Fibroblast of skin of left quadriceps (primary cell): ENCODE results near the gene RPS2.

Experiments
- DNase-seq, 2 experiments: peaks; one replicate each; pipeline ENCODE4 v3.0.0-alpha.2; 2013; ENCODE audit warnings: low read depth in 2 of 2

The RPS2 gene

DNA sequence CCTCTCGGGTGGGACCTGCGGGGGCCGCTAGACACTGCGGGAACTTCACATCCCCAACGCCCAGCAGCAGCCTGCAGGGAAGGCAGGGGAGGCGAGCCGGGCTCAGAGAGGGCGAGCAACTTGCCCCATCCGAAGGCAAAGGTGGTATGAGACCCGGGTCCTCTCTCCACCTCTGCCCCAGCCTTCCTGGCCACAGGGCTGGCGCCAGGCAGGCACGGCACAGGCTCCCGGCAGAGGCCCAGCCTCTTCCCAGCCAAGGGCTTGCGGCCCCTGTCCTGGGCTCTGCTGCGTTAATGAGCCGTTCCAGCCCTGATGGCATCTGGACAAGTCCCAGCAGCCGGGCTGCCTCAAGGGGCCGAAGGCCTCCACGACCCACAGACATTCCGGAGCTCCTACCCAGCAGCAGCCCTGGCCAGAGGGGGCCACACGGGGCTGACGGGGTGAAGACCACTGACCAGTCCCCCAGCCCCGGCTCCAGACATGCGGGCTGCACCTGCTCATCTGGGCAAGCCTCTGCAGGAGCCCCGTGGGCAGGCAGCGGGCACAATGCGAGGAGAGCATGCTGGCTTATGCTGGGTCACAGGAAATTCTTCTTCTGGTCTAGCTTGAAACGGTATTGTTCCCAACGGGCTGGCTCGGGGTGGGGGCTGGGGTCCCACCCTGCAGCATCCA is 45.2 kb downstream of the RPS2 start:
- DNase-seq, result no peak

DNA sequence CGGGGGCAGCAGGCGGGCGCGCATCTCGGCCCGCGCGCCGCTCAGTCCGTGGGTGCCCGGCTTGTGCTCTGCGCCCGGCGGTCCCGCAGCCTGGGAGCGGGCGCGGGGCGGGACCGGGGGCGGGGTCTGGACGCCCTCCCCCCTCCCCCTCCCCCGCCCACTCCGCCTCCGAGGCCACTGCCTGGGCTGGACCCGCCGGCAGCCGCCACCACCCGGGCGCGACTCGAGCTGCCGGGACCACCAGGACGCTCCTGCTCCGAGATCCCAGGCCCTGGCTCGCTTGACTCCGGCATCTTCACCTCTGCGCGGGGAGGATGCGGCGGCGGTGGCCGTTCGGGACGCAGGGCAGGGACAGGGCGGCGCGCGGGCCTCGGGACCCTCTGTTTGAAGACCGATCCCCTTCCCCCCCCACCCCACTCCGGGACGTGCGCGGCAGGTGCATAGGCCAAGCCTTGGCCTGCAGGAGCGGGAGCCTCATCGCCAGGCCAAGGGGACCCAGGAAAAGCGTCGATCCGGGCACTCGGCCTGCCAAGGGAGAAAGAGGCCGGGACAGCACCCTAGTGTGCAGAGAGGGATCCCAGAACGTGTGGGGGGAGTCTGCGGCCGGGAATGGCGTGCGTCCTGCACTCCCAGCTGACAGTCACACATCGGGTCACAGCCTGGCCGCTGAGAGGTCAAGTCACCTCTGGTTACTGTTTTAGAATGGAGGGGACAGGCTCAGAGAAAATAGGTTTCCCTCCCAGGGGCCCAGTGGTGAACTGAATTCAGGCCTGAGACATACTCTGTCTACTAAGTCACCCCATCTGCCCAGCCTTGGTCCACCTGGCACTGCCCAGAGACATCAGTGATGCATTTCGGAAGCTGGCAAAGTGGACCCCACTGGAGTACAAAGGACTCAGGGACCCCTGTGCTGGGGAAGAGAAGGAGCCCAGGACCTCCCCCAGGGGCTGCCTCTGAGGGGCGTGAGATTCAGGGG is 46.0 kb downstream of the RPS2 start, which contains the start of gene HS3ST6:
Gene HS3ST6 (minus strand): TSS at position 65 of the 976 bp plus-strand sequence. CDS start 92 bp downstream, outside the sequence.
- no peak for DNase-seq

GRCh38 chr16:1917665-1918350 is 46.8 kb downstream of the RPS2 start:
- DNase-seq, result no peak

DNA sequence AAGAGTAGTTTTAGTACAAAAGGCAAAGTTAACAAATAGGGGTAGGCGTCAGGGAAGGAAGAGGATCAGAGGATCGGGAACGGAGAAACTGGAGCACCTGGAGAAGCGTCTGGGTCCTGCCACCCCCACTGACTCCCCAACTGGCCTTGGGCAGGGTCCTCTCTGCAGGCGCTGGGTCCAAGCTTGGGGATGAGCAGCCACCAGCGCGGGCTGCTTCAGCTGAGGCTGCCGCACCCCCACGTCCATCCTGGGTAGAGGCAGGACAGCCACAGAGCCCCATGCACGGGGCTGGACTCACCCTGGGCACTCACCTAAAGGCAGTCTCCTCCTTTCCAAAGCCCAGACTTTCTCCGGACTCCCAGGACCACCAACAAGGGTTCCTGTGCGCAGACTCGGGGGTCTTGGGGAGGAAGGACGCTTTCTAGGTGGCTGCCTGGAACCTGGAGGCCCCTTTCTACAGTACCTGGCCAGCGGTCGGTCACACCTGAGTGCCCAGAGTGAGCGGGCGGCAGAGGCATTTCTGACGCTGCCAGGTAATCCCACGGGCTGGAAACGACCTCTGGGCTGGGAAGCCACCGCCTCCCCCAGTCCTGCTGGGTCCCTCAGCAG is 47.5 kb downstream of the RPS2 start:
- no peak for DNase-seq

GRCh38 chr16:1916640-1916990 is 48.0 kb downstream of the RPS2 start:
- no peak for DNase-seq

GRCh38 chr16:1915732-1916639 is 48.6 kb downstream of the RPS2 start:
- no peak for DNase-seq

DNA sequence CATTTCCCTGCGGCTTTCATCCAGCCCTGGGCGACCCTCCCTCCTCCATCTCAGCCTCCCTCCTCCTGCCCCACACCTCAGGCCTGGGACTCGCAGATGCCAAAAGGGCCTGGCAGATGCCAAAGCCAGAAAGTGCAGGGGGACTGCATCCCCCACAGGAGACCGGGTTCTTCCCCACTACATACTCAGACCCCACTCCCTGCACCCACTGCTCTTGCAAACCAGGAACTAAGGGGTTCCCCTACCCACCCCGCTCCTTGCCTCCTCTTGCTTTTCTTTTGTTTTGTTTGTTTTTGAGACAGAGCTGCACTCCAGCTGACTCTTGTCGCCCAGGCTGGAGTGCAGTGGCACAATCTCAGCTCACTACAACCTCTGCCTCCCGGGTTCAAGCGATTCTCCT is 49.6 kb downstream of the RPS2 start:
- DNase-seq, result no peak

DNA sequence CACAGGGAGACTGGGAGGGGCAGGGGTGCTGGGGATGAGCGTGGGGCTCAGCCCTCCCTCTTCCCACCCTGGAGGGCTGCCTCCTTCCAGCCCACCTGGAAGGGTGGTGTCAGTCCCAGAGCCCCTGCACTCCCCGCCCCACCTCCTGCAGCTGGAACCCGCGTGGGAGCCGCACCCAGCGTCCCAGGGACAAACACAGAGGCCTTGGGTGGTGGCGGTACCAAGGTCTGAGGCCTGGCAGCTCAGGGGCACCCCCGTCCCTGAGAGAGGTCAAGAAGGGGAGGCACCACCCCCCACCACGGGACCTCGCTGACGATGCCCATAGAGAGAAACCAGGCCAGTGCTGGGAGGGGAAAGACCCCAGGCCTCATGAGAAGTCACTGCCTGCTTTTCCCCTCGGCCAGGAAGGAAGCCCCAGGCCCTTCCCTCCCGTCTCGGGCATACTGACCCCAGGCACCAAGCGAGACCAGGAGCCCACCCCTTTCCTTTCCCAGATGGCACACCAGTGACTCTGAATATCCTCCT is 50.5 kb downstream of the RPS2 start:
- no peak for DNase-seq

- no peak for DNase-seq
These were observed 51.1 kb downstream of the RPS2 start for GRCh38 chr16:1913327-1914083.

DNA sequence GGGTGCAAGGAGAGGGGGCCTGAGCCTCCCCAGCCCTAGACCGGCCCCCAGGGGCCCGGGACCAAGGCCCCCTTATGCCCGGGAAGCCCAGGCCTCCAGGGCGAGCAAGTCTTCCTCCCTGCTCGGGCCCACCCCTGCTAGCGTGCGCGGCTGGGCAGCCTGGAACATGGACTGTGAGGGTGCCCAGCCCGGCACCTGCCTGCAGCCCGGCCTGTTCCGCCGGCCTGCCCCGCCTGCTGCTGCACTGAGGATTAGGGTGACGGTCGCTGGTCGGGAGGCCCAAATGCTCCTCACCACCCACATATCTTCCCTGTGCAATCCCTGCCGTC is 52.4 kb downstream of the RPS2 start:
- DNase-seq, result no peak
